Measurements from ENCODE around the gene STX8.

STX8 gene

GRCh38 chr17:9238340-9239245 is 337.0 kb downstream of the STX8 start:
- no peak for TF ChIP-seq CTCF (IDR thresholded peaks at IDR 0.05)

GRCh38 chr17:9237661-9238301 is 337.8 kb downstream of the STX8 start:
- no peak for TF ChIP-seq CTCF (IDR thresholded peaks at IDR 0.05)

GRCh38 chr17:9237053-9237410 is 338.6 kb downstream of the STX8 start:
- TF ChIP-seq CTCF (IDR thresholded peaks at IDR 0.05): no peak

- no peak for TF ChIP-seq CTCF (IDR thresholded peaks at IDR 0.05)
Measured at GRCh38 chr17:9236286-9237052, 339.2 kb downstream of the STX8 start.

- TF ChIP-seq CTCF (IDR thresholded peaks at IDR 0.05): no peak
Measured at GRCh38 chr17:9235346-9235745, 340.3 kb downstream of the STX8 start.

GRCh38 chr17:9234389-9234945 is 341.2 kb downstream of the STX8 start:
- TF ChIP-seq CTCF (IDR thresholded peaks at IDR 0.05): no peak

GRCh38 chr17:9233761-9234160 is 341.9 kb downstream of the STX8 start:
- no peak for TF ChIP-seq CTCF (IDR thresholded peaks at IDR 0.05)
